K562 treated with DMSO at 1 percent for 4 hours (cell line): ENCODE results near the gene PEX1. TPM values are rescaled to one million over a fixed set of nuclear protein-coding genes. Genes with fewer than 3 reads are reported as not detected.

Experiments
- total RNA-seq: library from RNA; unstranded; fragments of 300-600 nt; gene quantifications from 2 replicates; pipeline ENCODE4 v1.2.3, GENCODE V29; 2022; ENCODE audit not compliant: insufficient read depth

The PEX1 gene
- total RNA-seq = 11.6 and 15.9 TPM in 2 replicates

GRCh38 chr7:92528188-92528957 is at the start of gene PEX1, which contains the start of gene RBM48:
Gene PEX1, minus strand, starts transcription at chr7:92528520. Its CDS starts 85 bp downstream, at chr7:92528435.
Gene RBM48, plus strand, starts transcription at chr7:92528795. Its CDS starts 19 bp downstream, at chr7:92528814.

GRCh38 chr7:92477681-92478080 is 50.6 kb downstream of the PEX1 start, which contains the start of gene ERVW-1:
Gene ERVW-1, minus strand, starts transcription at chr7:92477946. Its CDS starts 7,565 bp downstream, at chr7:92470381.

GRCh38 chr7:92447345-92448204 is 80.7 kb downstream of the PEX1 start, which contains the start of gene GATAD1:
Gene GATAD1, plus strand, starts transcription at chr7:92447482. Its CDS starts 248 bp downstream, at chr7:92447730.

Other genes starting within 250 kb of the PEX1 start
- 28.2 and 31.0 TPM in 2 replicates for gene GATAD1, start 81.0 kb downstream of the PEX1 start, total RNA-seq
- 0.65 TPM in 1 of 2 replicates, not detected in the other for gene ERVW-1, start 50.6 kb downstream of the PEX1 start, total RNA-seq
- gene RBM48, start 275 bp upstream of the PEX1 start, total RNA-seq = 8.3 and 9.6 TPM in 2 replicates
- gene FAM133B, start 61.9 kb upstream of the PEX1 start, total RNA-seq = 23.5 and 25.1 TPM in 2 replicates